ES-I3 (cell line): ENCODE measurements around the gene PA2G4.

Experiments used
- H3K36me3 ChIP-seq: 2 replicates; pipeline ENCODE4 v1.6.1; 2013; ENCODE audit warnings: mild to moderate bottlenecking, low read length, control low read depth, moderate library complexity; ENCODE audit not compliant: insufficient read depth
- H3K4me1 ChIP-seq: 2 replicates; pipeline ENCODE4 v1.6.1; 2013; ENCODE audit warnings: mild to moderate bottlenecking, control low read depth, low read length; ENCODE audit not compliant: insufficient read depth
- H3K9ac ChIP-seq: 2 replicates; pipeline ENCODE4 v1.6.1; 2013; ENCODE audit warnings: low read depth, mild to moderate bottlenecking, low read length, moderate library complexity
- H3K9me3 ChIP-seq: 2 replicates; pipeline ENCODE4 v1.6.1; 2013; ENCODE audit warnings: mild to moderate bottlenecking, low read length, moderate library complexity; ENCODE audit not compliant: control insufficient read depth, insufficient read depth

PA2G4 gene

GRCh38 chr12:56126732-56127239, 22.4 kb downstream of the PA2G4 start:
- Histone ChIP-seq H3K9ac (no peak overlapping the region), H3K4me1 (peaks cover 9% of the 10 kb centered on the region), H3K36me3 (peaks cover 12% of the 10 kb centered on the region; the same call in 1 of the 2 replicates), H3K9me3 (no peaks in the 10 kb centered on the region)

DNA sequence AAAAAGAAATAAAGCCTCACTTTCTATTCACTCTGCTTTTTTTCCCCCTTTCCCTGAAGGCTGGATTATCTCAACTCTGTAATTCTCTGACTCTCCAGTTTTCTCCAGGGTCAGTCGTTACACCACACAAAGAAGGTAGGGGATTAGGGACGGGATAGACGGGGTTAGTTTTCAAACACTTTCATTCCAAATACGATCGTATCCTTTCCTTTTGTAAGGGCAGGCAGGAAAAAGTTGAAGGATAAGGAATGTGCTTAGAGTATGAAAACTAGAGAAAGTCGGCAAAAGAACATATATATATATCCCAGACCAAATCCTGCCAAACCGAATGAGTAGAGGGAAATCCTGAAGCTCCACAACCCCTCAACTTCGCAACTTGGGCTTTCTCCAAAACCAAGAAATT, 23.1 kb downstream of the PA2G4 start:
- Histone ChIP-seq H3K36me3 (peaks cover 15% of the 10 kb centered on the region), H3K9me3 (no peaks in the 10 kb centered on the region), H3K9ac (peak overlapping the region; percentile 57), H3K4me1 (peaks cover 9% of the 10 kb centered on the region)

DNA sequence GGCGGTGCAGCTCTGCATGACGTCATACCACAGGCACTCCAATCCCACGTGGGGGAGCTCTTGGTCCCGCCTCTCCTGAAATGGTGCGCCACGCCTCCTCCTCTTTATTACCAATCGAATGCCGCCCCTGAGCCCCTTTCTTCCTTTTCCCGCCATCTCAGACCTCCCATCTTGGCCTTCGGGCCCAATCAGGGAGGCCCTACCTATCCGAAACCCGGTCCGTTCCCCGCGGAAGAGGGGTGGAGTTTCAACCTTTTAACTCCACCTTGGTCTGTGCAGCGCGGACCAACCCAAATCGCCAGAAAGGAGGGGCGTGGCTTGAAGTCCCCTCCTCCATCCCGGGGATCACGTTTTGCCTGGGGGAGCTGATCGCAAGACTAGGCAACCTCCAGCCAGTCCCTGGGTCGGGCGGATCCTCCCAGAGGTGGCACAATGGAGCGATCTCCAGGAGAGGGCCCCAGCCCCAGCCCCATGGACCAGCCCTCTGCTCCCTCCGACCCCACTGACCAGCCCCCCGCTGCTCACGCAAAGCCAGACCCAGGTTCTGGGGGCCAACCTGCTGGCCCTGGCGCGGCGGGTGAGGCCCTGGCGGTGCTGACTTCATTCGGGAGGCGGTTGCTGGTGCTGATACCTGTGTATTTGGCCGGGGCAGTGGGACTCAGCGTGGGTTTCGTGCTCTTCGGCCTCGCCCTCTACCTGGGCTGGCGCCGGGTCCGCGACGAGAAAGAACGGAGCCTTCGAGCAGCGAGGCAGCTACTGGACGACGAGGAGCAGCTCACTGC, 23.7 kb downstream of the PA2G4 start, which contains the start of gene ESYT1:
Gene ESYT1, plus strand, starts transcription at position 380 of the 782 bp plus-strand sequence. Its CDS starts 53 bp downstream, at position 433.
- no peaks in the 10 kb centered on the region for H3K9me3 ChIP-seq
- H3K4me1 ChIP-seq = peaks cover 9% of the 10 kb centered on the region
- H3K9ac ChIP-seq = peak within 1 kb of the TSS; percentile 76
- peaks cover 16% of the 10 kb centered on the region for H3K36me3 ChIP-seq

DNA sequence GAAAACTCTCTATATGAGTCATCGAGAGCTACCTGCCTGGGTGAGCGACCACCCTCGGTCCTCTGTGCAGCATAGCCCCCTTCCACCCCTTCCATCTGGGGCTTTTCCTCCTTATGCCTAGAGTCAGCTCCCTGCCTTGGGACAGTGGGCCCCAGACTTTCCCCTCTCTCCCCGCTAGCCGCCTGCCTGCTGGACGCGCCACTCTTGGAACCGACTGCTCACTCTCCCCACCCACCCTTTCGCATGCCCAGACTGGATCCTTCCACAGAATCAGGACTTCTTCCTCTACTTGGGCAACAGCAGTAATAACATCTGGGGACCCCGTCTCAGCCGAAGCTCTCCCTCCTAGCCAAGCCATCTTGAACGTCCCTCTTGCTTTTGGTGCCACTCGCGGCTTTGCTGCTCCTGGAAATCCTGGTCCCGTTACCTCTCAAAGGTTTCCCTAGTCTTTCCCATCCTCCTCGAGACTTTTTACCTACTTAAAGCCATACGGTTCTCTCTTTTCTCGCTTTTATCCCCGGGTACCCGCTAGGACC, 24.4 kb downstream of the PA2G4 start:
- no peaks in the 10 kb centered on the region for H3K9me3 ChIP-seq
- H3K36me3 ChIP-seq = peaks cover 21% of the 10 kb centered on the region
- H3K9ac ChIP-seq = peak overlapping the region; percentile 76
- H3K4me1 ChIP-seq = peaks cover 9% of the 10 kb centered on the region

- Histone ChIP-seq H3K9ac (peak overlapping the region; percentile 76), H3K9me3 (no peaks in the 10 kb centered on the region), H3K36me3 (peaks cover 27% of the 10 kb centered on the region), H3K4me1 (peaks cover 9% of the 10 kb centered on the region)
Observed at GRCh38 chr12:56129206-56129941, 25.0 kb downstream of the PA2G4 start.

DNA sequence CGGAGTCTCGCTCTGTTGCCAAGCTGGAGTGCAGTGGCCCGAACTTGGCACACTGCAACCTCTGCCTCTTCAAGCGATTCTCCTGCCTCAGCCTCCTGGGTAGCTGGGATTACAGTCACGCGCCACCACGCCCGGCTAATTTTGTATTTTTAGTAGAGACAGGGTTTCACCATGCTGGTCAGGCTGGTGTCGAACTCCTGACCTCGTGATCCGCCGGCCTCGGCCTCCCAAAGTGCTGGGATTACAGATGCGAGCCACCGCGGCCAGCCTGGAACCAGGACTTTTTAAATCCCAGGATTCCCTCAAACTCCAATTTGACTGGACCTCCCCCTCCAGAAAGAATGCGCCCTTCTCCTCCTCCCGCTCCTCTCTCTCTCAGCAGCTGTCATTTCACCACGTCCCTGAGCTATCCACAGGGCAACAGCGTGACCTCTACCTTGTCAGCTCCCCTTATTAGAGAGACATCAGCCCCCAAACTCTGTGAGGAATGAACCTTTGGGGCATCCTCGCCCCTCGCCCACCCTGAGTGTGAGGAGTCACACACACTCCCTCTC, 25.7 kb downstream of the PA2G4 start:
- Histone ChIP-seq H3K9me3 (no peaks in the 10 kb centered on the region), H3K36me3 (peaks cover 27% of the 10 kb centered on the region), H3K4me1 (peaks cover 9% of the 10 kb centered on the region), H3K9ac (peak overlapping the region; percentile 76)

GRCh38 chr12:56130876-56131275, 26.5 kb downstream of the PA2G4 start:
- Histone ChIP-seq H3K4me1 (peaks cover 9% of the 10 kb centered on the region), H3K9ac (no peak overlapping the region), H3K36me3 (peaks cover 27% of the 10 kb centered on the region), H3K9me3 (no peaks in the 10 kb centered on the region)

DNA sequence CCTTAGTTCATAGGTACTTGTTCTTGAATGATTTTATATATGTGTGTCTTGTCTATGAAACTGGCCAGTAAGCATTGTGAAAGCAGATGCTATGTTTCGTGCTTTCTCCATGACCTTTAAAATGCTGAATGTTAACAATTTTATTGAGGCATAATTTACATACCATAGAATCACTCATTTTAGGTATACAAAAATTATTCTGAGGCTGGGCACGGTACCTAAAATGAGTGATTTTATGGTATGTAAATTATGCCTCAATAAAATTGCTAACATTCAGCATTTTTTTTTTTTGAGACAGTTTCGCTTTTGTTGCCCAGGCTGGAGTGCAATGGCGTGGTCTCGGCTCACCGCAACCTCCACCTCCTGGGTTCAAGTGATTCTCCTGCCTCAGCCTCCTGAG, 30.5 kb downstream of the PA2G4 start:
- Histone ChIP-seq H3K9ac (no peak overlapping the region), H3K36me3 (peaks cover 51% of the 10 kb centered on the region), H3K9me3 (no peaks in the 10 kb centered on the region), H3K4me1 (no peaks in the 10 kb centered on the region)

DNA sequence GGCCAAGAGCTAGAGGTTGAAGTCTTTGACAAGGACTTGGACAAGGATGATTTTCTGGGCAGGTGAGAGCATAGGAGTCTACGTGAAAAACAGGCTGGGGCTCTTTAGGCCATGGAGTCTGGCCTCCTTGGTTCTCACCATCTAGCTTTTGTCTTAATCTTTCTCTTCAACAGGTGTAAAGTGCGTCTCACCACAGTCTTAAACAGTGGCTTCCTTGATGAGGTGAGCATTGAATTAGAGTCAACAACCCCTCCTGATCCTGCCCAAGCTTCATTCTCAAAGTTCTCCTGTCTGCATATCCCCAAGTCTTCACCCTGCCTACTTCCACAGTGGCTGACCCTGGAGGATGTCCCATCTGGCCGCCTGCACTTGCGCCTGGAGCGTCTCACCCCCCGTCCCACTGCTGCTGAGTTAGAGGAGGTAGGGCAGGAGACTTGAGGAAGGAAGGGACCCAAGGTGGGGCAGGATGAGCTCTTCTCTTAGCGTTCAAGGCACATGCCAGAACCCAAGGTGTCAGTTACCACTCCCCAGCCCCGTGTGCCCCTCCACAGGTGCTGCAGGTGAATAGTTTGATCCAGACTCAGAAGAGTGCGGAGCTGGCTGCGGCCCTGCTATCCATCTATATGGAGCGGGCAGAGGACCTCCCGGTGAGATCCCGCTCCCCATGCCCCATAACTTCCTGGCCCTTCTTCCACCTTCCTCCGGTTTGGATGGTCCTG, 33.7 kb downstream of the PA2G4 start:
- Histone ChIP-seq H3K9me3 (no peaks in the 10 kb centered on the region), H3K9ac (no peak overlapping the region), H3K36me3 (peaks cover 41% of the 10 kb centered on the region)

DNA sequence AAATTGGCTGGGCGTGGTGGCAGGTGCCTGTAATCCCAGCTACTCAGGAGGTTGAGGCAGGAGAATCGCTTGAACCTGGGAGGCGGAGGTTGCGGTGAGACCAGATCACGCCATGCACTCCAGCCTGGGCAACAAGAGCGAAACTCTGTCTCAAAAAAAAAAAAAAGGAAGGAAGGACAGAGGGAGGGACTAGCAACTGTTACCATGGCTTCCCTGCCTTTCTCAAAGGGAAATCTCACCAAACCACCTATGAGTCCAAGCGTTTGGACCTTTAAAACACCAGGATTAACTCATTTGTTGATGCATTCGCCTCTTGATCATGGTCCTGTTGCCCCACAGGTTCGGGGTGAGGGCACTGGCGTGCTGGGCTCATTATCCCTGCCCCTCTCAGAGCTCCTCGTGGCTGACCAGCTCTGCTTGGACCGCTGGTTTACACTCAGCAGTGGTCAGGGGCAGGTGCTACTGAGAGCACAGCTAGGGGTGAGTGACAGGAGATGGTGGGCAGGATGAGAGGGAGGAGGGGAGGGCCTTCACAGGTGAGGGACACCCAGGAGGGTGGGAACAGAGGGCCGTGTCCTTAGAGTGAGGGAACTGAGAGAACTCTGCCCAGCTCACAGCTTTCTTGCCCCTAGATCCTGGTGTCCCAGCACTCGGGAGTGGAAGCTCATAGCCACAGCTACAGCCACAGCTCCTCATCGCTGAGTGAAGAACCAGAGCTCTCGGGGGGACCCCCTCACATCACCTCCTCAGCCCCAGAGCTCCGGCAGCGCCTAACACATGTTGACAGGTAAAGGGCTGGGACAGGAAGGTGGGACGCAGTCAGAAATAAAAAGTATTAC, 37.8 kb downstream of the PA2G4 start:
- no peaks in the 10 kb centered on the region for H3K4me1 ChIP-seq
- no peaks in the 10 kb centered on the region for H3K9me3 ChIP-seq
- peaks cover 40% of the 10 kb centered on the region for H3K36me3 ChIP-seq
- no peak overlapping the region for H3K9ac ChIP-seq

More for the DNA sequence above, 33.7 kb downstream of the PA2G4 start:
- no peaks in the 10 kb centered on the region for H3K4me1 ChIP-seq

DNA sequence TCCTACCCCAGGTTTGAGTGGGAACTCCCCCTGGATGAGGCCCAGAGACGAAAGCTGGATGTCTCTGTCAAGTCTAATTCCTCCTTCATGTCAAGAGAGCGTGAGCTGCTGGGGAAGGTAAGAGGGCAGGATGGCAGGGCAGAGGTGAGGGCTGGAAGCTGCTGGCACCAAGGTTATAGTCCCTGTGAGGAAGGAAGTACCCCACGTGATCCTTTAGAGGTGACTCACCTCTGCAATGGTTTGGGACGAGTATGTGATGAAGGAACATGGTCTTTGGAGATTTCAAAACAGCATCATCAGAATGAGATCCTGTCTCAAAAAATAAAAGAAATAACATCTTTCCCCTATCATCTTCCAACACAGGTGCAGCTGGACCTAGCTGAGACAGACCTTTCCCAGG, 38.9 kb downstream of the PA2G4 start:
- no peaks in the 10 kb centered on the region for H3K9me3 ChIP-seq
- H3K4me1 ChIP-seq = no peaks in the 10 kb centered on the region
- H3K36me3 ChIP-seq = peaks cover 33% of the 10 kb centered on the region
- no peak overlapping the region for H3K9ac ChIP-seq

DNA sequence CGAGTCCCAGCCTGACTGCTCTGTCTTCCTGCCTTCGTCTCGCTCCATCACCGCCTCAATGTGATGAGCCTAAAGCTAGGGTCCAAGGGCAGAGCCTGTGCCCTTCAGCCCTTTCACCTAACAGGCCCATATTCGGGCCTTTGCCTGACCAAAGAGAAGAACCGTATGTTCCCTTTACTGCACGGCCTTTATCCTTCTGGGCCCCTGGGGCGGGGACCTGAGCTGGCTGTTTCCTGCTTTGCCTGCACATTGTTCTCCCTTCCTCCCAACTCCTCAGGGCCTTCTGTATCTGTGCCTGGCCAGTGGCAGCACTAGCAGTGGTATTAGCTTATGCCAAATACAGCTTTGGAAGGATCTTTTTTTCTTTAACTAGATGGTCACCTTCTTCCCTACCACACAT, 39.5 kb downstream of the PA2G4 start:
- no peak overlapping the region for H3K9ac ChIP-seq
- H3K4me1 ChIP-seq = no peaks in the 10 kb centered on the region
- H3K36me3 ChIP-seq = peaks cover 28% of the 10 kb centered on the region
- no peaks in the 10 kb centered on the region for H3K9me3 ChIP-seq

DNA sequence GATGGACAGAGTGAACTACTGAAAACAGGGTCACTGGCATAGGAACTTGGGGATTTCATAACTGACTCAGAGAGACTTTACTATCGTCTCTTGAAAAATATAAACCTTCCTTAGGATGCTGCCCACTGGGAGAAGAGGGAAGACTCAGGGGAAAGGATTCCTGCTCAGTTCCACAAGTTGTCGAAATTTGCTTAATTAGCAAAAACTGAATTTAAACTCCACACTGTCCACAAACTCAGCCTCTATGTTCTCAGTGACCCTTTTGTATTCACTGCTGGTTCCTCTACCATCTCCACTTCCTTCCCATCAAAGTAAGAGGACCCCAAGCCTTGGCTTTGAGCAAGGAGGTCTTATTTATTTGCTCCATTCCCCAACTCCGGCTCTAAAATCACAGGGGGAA, 40.9 kb downstream of the PA2G4 start:
- no peak overlapping the region for H3K9ac ChIP-seq
- H3K4me1 ChIP-seq = no peaks in the 10 kb centered on the region
- H3K36me3 ChIP-seq = peaks cover 17% of the 10 kb centered on the region
- no peaks in the 10 kb centered on the region for H3K9me3 ChIP-seq
